Prostate gland (tissue), 2 donors: ENCODE measurements around the gene STAM.

ENCODE experiments used
- CTCF ChIP-seq, 4 experiments: fragments of 200-600 bp in 2 of 4; fragments of 450-650 bp in 2 of 4; sonication (generic) in 2 of 4; IDR thresholded peaks; 1 replicate in 3 of 4; 2 replicates in 1 of 4; pipeline ENCODE4 v1.5.1; 2016 to 2019; ENCODE audit warnings: antibody characterized with exemption in 4 of 4, mild to moderate bottlenecking in 2 of 4, moderate library complexity in 2 of 4
- POLR2A ChIP-seq: fragments of 450-650 bp; IDR thresholded peaks from one replicate; pipeline ENCODE4 v1.6.1; 2016; ENCODE audit warnings: antibody characterized with exemption, mild to moderate bottlenecking

- TF ChIP-seq CTCF (IDR thresholded peaks at IDR 0.05) = no peak
- no peak for TF ChIP-seq POLR2A
Measured at GRCh38 chr10:17735166-17735941, 91.4 kb downstream of the STAM start.
